Ishikawa (cell line): Measurements from ENCODE around the gene CACNA2D2.

Source experiments
- CEBPB ChIP-seq: IDR thresholded peaks from 2 replicates; pipeline ENCODE4 v1.6.1; 2012
- CREB1 ChIP-seq: IDR thresholded peaks from 2 replicates; pipeline ENCODE4 v1.6.1; 2012; ENCODE audit warnings: low read depth
- EGR1 ChIP-seq: IDR thresholded peaks from 2 replicates; pipeline ENCODE4 v1.6.1; 2012
- EP300 ChIP-seq: IDR thresholded peaks from 2 replicates; pipeline ENCODE4 v1.6.1; 2012; ENCODE audit warnings: borderline replicate concordance
- FOXM1 ChIP-seq: IDR thresholded peaks from 2 replicates; pipeline ENCODE4 v1.6.1; 2012; ENCODE audit warnings: low read depth, borderline replicate concordance
- MAX ChIP-seq: IDR thresholded peaks from 2 replicates; pipeline ENCODE4 v1.6.1; 2012
- NFIC ChIP-seq: IDR thresholded peaks from 2 replicates; pipeline ENCODE4 v1.6.1; 2012
- RAD21 ChIP-seq: IDR thresholded peaks from 2 replicates; pipeline ENCODE4 v1.6.1; 2012; ENCODE audit warnings: low read depth
- REST ChIP-seq: IDR thresholded peaks from 2 replicates; pipeline ENCODE4 v1.6.1; 2012; ENCODE audit warnings: low read depth, mild to moderate bottlenecking
- TAF1 ChIP-seq: IDR thresholded peaks from 2 replicates; pipeline ENCODE4 v1.6.1; 2012; ENCODE audit warnings: low read depth, mild to moderate bottlenecking
- TCF12 ChIP-seq: IDR thresholded peaks from 2 replicates; pipeline ENCODE4 v1.6.1; 2012; ENCODE audit warnings: low read depth
- USF1 ChIP-seq: IDR thresholded peaks from 2 replicates; pipeline ENCODE4 v1.6.1; 2012
- YY1 ChIP-seq: IDR thresholded peaks from 2 replicates; pipeline ENCODE4 v1.6.1; 2012; ENCODE audit warnings: low read depth

GRCh38 chr3:50389414-50389767 is 114.0 kb downstream of the CACNA2D2 start:
- TF ChIP-seq MAX (no peak), EP300 (no peak), REST (no peak), USF1 (no peak), TAF1 (no peak), YY1 (no peak), TCF12 (no peak), NFIC (no peak), EGR1 (no peak), FOXM1 (no peak), CREB1 (no peak), RAD21 (no peak), CEBPB (no peak)
